GM13976 (cell line): Measurements from ENCODE around the gene VEZT.
"Not testable (repeated sequence)": the region's sequence is repeated elsewhere in the genome, so short reads cannot be mapped to it uniquely, and the experiment has no call there.

Experiments
- DNase-seq: peaks from one replicate; pipeline ENCODE4 v3.0.0; 2012; ENCODE audit warnings: low spot score
- CTCF ChIP-seq: IDR thresholded peaks from 2 replicates; pipeline ENCODE4 v1.5.1; 2012; ENCODE audit warnings: borderline replicate concordance, mild to moderate bottlenecking; ENCODE audit not compliant: insufficient read depth; ENCODE audit errors: extremely low read depth, missing control alignments, control extremely low read depth
- in situ Hi-C: fragments of 300-500 bp; cut with MboI; formaldehyde crosslinking; loops from one replicate; pipeline ENCODE4 v1.12.0; 2022; ENCODE audit warnings: low sequenced_read_pairs, mixed read lengths, inconsistent platforms; ENCODE audit not compliant: unreplicated experiment

Gene VEZT

GRCh38 chr12:95191060-95191696 is 26.4 kb upstream of the VEZT start:
- no peak for DNase-seq
- in situ Hi-C loops, result no loop called here
- no peak for TF ChIP-seq CTCF

- no peak for DNase-seq
- TF ChIP-seq CTCF, result no peak
- in situ Hi-C loops, result no loop called here
Measured at GRCh38 chr12:95192271-95192670, 25.3 kb upstream of the VEZT start.

- in situ Hi-C loops, result no loop called here
Measured at GRCh38 chr12:95193139-95193538, 24.5 kb upstream of the VEZT start.

GRCh38 chr12:95195122-95195521 is 22.5 kb upstream of the VEZT start:
- in situ Hi-C loops, result no loop called here
- TF ChIP-seq CTCF, result no peak
- DNase-seq, result no peak

More at GRCh38 chr12:95193139-95193538, 24.5 kb upstream of the VEZT start:
- TF ChIP-seq CTCF, result no peak
- no peak for DNase-seq

- DNase-seq, in situ Hi-C loops: not testable (repeated sequence)
Measured at GRCh38 chr12:95196875-95197569, 20.6 kb upstream of the VEZT start.

- no peak for TF ChIP-seq CTCF
- no peak for DNase-seq
- in situ Hi-C loops, result no loop called here
Measured at GRCh38 chr12:95197636-95198035, 20.0 kb upstream of the VEZT start.

GRCh38 chr12:95198914-95199313 is 18.7 kb upstream of the VEZT start:
- in situ Hi-C loops, result no loop called here
- DNase-seq, result peak; percentile 33
- TF ChIP-seq CTCF, result no peak
